KOPT-K1 (cell line): ENCODE data around the gene MBNL3.

Source experiments
- H3K27ac ChIP-seq: fragments of 200-600 bp; sonication (generic); 2 replicates; pipeline ENCODE4 v1.5.1; 2016; ENCODE audit warnings: antibody characterized with exemption, mild to moderate bottlenecking, low read depth, low read length; ENCODE audit not compliant: poor library complexity, severe bottlenecking
- H3K36me3 ChIP-seq: fragments of 200-600 bp; sonication (generic); 2 replicates; pipeline ENCODE4 v1.5.1; 2017; ENCODE audit warnings: antibody characterized with exemption, mild to moderate bottlenecking, low read length, moderate library complexity; ENCODE audit not compliant: insufficient read depth
- H3K9me3 ChIP-seq: fragments of 200-600 bp; sonication (generic); 2 replicates; pipeline ENCODE4 v1.5.1; 2017; ENCODE audit warnings: antibody characterized with exemption, low read length, mild to moderate bottlenecking; ENCODE audit not compliant: insufficient read depth, poor library complexity, severe bottlenecking

Gene MBNL3

GRCh38 chrX:132389480-132389879 lies 99.4 kb downstream of the MBNL3 start:
- Histone ChIP-seq H3K27ac (no peak overlapping the region), H3K36me3 (peaks cover 70% of the 10 kb centered on the region), H3K9me3 (no peaks in the 10 kb centered on the region)

GRCh38 chrX:132388371-132388770 lies 100.5 kb downstream of the MBNL3 start:
- no peak overlapping the region for H3K27ac ChIP-seq
- peaks cover 65% of the 10 kb centered on the region for H3K36me3 ChIP-seq
- no peaks in the 10 kb centered on the region for H3K9me3 ChIP-seq

- Histone ChIP-seq H3K9me3 (no peaks in the 10 kb centered on the region), H3K27ac (no peak overlapping the region)
Observed at GRCh38 chrX:132384301-132384700, 104.5 kb downstream of the MBNL3 start.

GRCh38 chrX:132382068-132382467 lies 106.8 kb downstream of the MBNL3 start:
- Histone ChIP-seq H3K27ac (no peak overlapping the region), H3K9me3 (no peaks in the 10 kb centered on the region), H3K36me3 (peaks cover 44% of the 10 kb centered on the region)

More at GRCh38 chrX:132384301-132384700, 104.5 kb downstream of the MBNL3 start:
- peaks cover 61% of the 10 kb centered on the region for H3K36me3 ChIP-seq

- Histone ChIP-seq H3K27ac (no peak overlapping the region), H3K9me3 (no peaks in the 10 kb centered on the region), H3K36me3 (peaks cover 25% of the 10 kb centered on the region)
Observed at GRCh38 chrX:132378281-132378680, 110.6 kb downstream of the MBNL3 start.

GRCh38 chrX:132375941-132376340 lies 112.9 kb downstream of the MBNL3 start:
- H3K9me3 ChIP-seq = no peaks in the 10 kb centered on the region
- peaks cover 11% of the 10 kb centered on the region; the same call in 1 of the 2 replicates for H3K36me3 ChIP-seq
- H3K27ac ChIP-seq = no peak overlapping the region

- H3K9me3 ChIP-seq = no peaks in the 10 kb centered on the region
- no peak overlapping the region for H3K27ac ChIP-seq
- no peaks in the 10 kb centered on the region; the same call in 1 of the 2 replicates for H3K36me3 ChIP-seq
Observed at GRCh38 chrX:132373610-132374009, 115.2 kb downstream of the MBNL3 start.

GRCh38 chrX:132369617-132370326 lies 119.1 kb downstream of the MBNL3 start:
- no peaks in the 10 kb centered on the region for H3K9me3 ChIP-seq
- no peaks in the 10 kb centered on the region; the same call in 1 of the 2 replicates for H3K36me3 ChIP-seq
- H3K27ac ChIP-seq = no peak overlapping the region

GRCh38 chrX:132367984-132368383 lies 120.9 kb downstream of the MBNL3 start:
- H3K36me3 ChIP-seq = no peaks in the 10 kb centered on the region
- H3K27ac ChIP-seq = no peak overlapping the region
- no peaks in the 10 kb centered on the region for H3K9me3 ChIP-seq

- no peak overlapping the region for H3K27ac ChIP-seq
- no peaks in the 10 kb centered on the region for H3K36me3 ChIP-seq
- H3K9me3 ChIP-seq = no peaks in the 10 kb centered on the region
Observed at GRCh38 chrX:132367314-132367713, 121.5 kb downstream of the MBNL3 start.

- H3K27ac ChIP-seq = no peak overlapping the region
- no peaks in the 10 kb centered on the region for H3K9me3 ChIP-seq
- H3K36me3 ChIP-seq = no peaks in the 10 kb centered on the region
Observed at GRCh38 chrX:132365490-132365889, 123.3 kb downstream of the MBNL3 start.

GRCh38 chrX:132364313-132364712 lies 124.5 kb downstream of the MBNL3 start:
- Histone ChIP-seq H3K27ac (no peak overlapping the region), H3K9me3 (no peaks in the 10 kb centered on the region)

GRCh38 chrX:132353430-132353829 lies 135.4 kb downstream of the MBNL3 start:
- Histone ChIP-seq H3K9me3 (no peaks in the 10 kb centered on the region), H3K36me3 (no peaks in the 10 kb centered on the region), H3K27ac (no peak overlapping the region)

More at GRCh38 chrX:132364313-132364712, 124.5 kb downstream of the MBNL3 start:
- no peaks in the 10 kb centered on the region for H3K36me3 ChIP-seq

GRCh38 chrX:132336172-132336571 lies 152.7 kb downstream of the MBNL3 start:
- Histone ChIP-seq H3K36me3 (no peaks in the 10 kb centered on the region), H3K9me3 (no peaks in the 10 kb centered on the region), H3K27ac (no peak overlapping the region)

- H3K27ac ChIP-seq = no peak overlapping the region
- H3K9me3 ChIP-seq = no peaks in the 10 kb centered on the region
- H3K36me3 ChIP-seq = no peaks in the 10 kb centered on the region
Observed at GRCh38 chrX:132333351-132333750, 155.5 kb downstream of the MBNL3 start.

- Histone ChIP-seq H3K9me3 (no peaks in the 10 kb centered on the region), H3K27ac (no peak overlapping the region), H3K36me3 (no peaks in the 10 kb centered on the region)
Observed at GRCh38 chrX:132331532-132331931, 157.3 kb downstream of the MBNL3 start.
